ENCODE measurements around the gene SLC6A7. TPM values are rescaled to one million over a fixed set of nuclear protein-coding genes. Genes with fewer than 3 reads are reported as not detected.

SLC6A7 gene
- total RNA-seq, 4 donors from 2014 or later, result not detected

DNA sequence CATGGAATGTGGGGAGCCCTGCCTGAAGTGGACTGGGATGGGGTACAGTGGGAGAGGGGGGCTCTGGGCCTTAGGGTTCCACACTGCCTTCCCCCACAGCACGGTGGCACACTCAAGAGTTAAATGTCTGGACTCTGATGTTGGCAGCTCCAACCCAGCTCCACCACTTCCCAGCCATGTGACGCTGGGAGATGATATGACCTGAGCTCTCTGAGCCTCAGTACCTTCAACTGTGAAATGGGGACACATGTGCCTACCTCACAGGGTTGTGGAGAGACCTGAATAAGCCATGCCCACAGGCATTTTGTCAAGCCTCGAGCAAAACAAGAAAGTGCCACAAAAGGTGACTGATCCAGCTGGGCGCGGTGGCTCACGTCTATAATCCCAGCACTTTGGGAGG, 30.8 kb upstream of the SLC6A7 start:
- Histone ChIP-seq H3K27me3 (no peaks in the 10 kb centered on the region), H3K27ac (replicated peaks in 1 of 4) (peak overlapping the region; percentile 85 to 90 (median 88)), H3K4me3 (no peak overlapping the region), H3K9me3 (no peaks in the 10 kb centered on the region), H3K4me1 (peaks cover 37 to 80% (median 70%) of the 10 kb centered on the region in 4 donors), H3K36me3 (no peaks in the 10 kb centered on the region)
- intact Hi-C loops (cut with DNase I), result no loop called here
- DNase-seq (ENCODE audit: extremely low spot score), result no peak
- WGBS, result 90% methylated on average over 6 of the region's 6 CpGs
- TF ChIP-seq EP300 (IDR thresholded peaks at IDR 0.05) (no peak), POLR2AphosphoS5 (IDR thresholded peaks at IDR 0.05) (no peak), POLR2A (IDR thresholded peaks at IDR 0.05; ENCODE audit: low read depth) (no peak)
- TF ChIP-seq, protein P1, sequence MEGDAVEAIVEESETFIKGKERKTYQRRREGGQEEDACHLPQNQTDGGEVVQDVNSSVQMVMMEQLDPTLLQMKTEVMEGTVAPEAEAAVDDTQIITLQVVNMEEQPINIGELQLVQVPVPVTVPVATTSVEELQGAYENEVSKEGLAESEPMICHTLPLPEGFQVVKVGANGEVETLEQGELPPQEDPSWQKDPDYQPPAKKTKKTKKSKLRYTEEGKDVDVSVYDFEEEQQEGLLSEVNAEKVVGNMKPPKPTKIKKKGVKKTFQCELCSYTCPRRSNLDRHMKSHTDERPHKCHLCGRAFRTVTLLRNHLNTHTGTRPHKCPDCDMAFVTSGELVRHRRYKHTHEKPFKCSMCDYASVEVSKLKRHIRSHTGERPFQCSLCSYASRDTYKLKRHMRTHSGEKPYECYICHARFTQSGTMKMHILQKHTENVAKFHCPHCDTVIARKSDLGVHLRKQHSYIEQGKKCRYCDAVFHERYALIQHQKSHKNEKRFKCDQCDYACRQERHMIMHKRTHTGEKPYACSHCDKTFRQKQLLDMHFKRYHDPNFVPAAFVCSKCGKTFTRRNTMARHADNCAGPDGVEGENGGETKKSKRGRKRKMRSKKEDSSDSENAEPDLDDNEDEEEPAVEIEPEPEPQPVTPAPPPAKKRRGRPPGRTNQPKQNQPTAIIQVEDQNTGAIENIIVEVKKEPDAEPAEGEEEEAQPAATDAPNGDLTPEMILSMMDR (IDR thresholded peaks at IDR 0.05), result no peak

DNA sequence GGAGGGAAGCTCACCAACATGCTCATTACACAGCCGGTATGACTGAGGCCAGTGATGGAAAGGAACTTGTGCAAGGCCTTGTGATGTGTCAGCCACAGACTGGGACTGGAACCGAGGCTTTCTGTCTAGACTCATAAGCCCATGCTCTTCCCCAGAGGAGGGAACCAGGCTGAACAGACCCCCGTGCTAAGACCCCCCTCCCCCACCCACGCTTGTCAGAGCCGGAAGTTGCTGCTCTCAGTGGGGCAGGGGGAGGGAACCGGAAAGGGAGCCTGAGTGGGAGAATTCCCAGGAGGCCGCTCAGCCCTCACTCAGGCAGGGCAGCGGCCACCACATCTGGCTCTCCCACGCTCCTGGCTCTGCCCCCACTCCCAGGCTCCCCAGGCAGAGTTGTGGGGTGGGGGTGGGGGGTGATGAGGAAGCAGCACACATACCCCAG, 30.1 kb upstream of the SLC6A7 start:
- DNase-seq (ENCODE audit: extremely low spot score), result no peak
- Histone ChIP-seq H3K4me1 (peaks cover 42 to 80% (median 70%) of the 10 kb centered on the region in 4 donors), H3K4me3 (no peak overlapping the region), H3K36me3 (no peaks in the 10 kb centered on the region), H3K9me3 (no peaks in the 10 kb centered on the region), H3K27ac (replicated peaks in 1 of 4) (peak overlapping the region; percentile 85 to 90 (median 88)), H3K27me3 (no peaks in the 10 kb centered on the region)
- 80% methylated on average over 1 of the region's 9 CpGs for WGBS
- intact Hi-C loops (cut with DNase I), result loop anchor here (2.0 to 5.0 kb wide), 3 partner anchors 29 to 278 kb away; no protein-coding TSS in a partner anchor
- no peak for TF ChIP-seq POLR2A (IDR thresholded peaks at IDR 0.05; ENCODE audit: low read depth)
- peak in 1 of 2 donors; percentile 10 for TF ChIP-seq POLR2AphosphoS5 (IDR thresholded peaks at IDR 0.05)

DNA sequence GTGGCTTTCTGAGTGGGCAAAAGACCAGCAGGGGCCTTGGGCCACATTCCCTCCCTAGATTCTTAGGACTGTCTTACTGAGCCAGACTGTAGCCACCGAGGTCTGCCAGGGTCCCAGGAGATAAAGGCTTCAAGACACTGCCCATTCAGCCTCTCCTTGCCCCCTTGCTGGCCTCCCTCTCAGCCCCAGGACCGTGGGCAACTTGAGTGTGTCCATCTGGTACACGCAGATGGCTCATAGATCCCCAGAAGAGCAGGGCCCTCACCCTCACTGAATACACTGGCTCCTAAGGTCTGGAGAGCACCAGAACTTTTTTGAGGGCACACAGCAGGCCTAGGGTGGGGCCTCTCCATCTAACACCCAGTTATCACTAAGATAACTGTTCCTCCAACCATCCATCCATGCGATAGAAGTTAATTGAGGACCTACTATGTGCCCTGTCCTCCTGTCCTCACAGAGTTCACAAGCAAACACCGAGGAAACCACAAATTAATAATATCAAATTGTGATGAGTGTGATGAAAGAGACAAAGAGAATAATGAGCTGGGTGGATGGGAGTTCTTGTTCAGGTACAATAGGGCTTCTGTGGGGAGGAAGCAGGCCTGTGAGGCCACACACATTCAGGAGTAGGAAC, 29.3 kb upstream of the SLC6A7 start:
- Histone ChIP-seq H3K36me3 (no peaks in the 10 kb centered on the region), H3K27ac (replicated peaks in 1 of 4) (peak overlapping the region; percentile 85 to 90 (median 88)), H3K4me3 (no peak overlapping the region), H3K27me3 (no peaks in the 10 kb centered on the region), H3K4me1 (peaks cover 46 to 75% (median 69%) of the 10 kb centered on the region in 4 donors), H3K9me3 (no peaks in the 10 kb centered on the region)
- DNase-seq (ENCODE audit: extremely low spot score), result no peak
- intact Hi-C loops (cut with DNase I), result loop anchor here (1.0 to 5.0 kb wide), 4 partner anchors 30 to 277 kb away; no protein-coding TSS in a partner anchor
- TF ChIP-seq POLR2A (IDR thresholded peaks at IDR 0.05; ENCODE audit: low read depth) (no peak), POLR2AphosphoS5 (IDR thresholded peaks at IDR 0.05) (no peak), EP300 (IDR thresholded peaks at IDR 0.05) (no peak)
- TF ChIP-seq, protein P1 (IDR thresholded peaks at IDR 0.05), result no peak
- 72% methylated on average over 4 of the region's 5 CpGs for WGBS

DNA sequence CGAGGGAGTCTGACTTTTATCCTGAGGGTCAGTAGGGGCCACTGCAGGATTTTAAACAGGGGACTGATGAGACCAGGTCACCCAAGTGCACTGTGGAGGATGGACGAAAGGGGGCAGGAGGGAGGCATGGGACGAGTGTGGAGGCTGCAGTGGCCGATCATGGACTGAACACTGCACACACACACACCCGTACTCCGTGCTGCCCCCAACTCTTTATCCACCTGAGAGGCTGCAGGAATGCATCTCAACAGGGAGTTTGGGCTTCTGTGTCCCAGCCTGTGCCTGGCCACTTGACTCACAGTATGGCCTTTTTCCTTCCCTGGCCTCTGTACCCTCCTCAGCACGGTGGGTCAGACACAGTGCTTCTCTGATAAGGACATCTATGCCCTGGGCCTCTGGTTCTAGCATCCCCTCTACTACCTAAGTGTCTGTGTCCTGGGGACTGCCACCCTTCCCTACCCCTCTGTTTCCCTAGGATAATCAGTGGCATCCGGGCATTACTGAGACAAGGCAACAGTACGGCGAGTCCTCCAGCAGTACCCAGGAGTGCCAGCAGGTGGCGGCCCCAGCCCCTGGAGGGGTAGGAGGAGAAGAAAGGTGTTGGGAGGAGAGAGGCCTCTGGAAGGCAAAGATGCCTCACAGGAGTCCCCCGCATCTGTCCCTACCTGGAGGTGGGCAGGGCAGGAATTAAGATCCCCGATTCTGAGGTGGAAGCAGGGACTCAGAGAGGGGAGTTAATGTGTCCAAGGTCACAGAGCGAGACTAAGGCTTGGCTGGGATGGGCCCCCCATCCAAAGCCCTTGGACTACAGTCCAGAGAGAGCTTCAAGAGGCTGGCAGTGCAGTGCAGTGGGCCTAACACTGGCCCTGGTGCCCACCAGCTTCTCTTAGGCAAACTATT, 28.4 kb upstream of the SLC6A7 start:
- TF ChIP-seq EP300 (IDR thresholded peaks at IDR 0.05), result no peak
- TF ChIP-seq, protein P1 (IDR thresholded peaks at IDR 0.05), result peak; percentile 85 to 93 (median 92)
- peak in 1 of 2 donors; percentile 30 for TF ChIP-seq POLR2AphosphoS5 (IDR thresholded peaks at IDR 0.05)
- H3K27me3 ChIP-seq, result peaks cover 0 to 4% (median 0%) of the 10 kb centered on the region in 4 donors
- H3K36me3 ChIP-seq, result no peaks in the 10 kb centered on the region
- intact Hi-C loops (cut with DNase I), result loop anchor here (1.0 to 5.0 kb wide), 4 partner anchors 31 to 276 kb away; no protein-coding TSS in a partner anchor
- H3K4me3 ChIP-seq, result no peak overlapping the region
- DNase-seq (ENCODE audit: extremely low spot score), result peak; percentile 97
- 43% methylated on average over 14 of the region's 14 CpGs for WGBS
- H3K4me1 ChIP-seq, result peaks cover 42 to 66% (median 61%) of the 10 kb centered on the region in 4 donors
- no peaks in the 10 kb centered on the region for H3K9me3 ChIP-seq
- H3K27ac ChIP-seq (replicated peaks in 1 of 4), result peak overlapping the region; percentile 85 to 90 (median 88)

DNA sequence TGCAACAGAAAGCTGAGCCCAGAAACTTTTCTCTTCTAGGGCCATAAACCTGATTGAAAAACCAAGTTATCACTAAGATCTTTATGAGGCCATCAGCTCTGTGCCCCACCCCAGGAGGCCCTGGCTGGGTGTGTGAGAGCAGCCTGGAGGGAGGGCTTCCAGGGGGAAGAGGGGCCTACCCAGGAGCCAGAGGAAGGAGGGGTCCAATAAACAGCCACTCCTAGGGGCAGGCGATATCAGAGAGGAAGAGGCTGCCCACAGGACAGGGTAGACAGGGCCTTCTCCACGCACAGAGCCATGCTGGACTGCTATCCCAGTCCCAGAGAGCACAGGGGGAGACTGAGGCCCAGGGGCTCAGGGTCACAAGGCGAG, 27.7 kb upstream of the SLC6A7 start:
- H3K36me3 ChIP-seq, result no peaks in the 10 kb centered on the region
- peaks cover 40 to 62% (median 60%) of the 10 kb centered on the region in 4 donors for H3K4me1 ChIP-seq

More for the DNA sequence above, 27.7 kb upstream of the SLC6A7 start:
- intact Hi-C loops (cut with DNase I), result loop anchor here (5.0 kb wide), 2 partner anchors 190 to 275 kb away; no protein-coding TSS in a partner anchor
- peak overlapping the region in 2 of 4 donors; percentile 47 to 87 for H3K27ac ChIP-seq (replicated peaks in 1 of 4)
- TF ChIP-seq EP300 (IDR thresholded peaks at IDR 0.05) (no peak), POLR2AphosphoS5 (IDR thresholded peaks at IDR 0.05) (no peak), POLR2A (IDR thresholded peaks at IDR 0.05; ENCODE audit: low read depth) (no peak)
- TF ChIP-seq, protein P1 (IDR thresholded peaks at IDR 0.05), result no peak
- no peak overlapping the region for H3K4me3 ChIP-seq
- no peak for DNase-seq (ENCODE audit: extremely low spot score)
- H3K9me3 ChIP-seq, result no peaks in the 10 kb centered on the region
- WGBS, result no CpG with 5 or more reads among the region's 3 CpGs
- H3K27me3 ChIP-seq, result peaks cover 0 to 10% (median 4%) of the 10 kb centered on the region in 4 donors
